ENCODE results near the gene AIF1.

Gene AIF1

DNA sequence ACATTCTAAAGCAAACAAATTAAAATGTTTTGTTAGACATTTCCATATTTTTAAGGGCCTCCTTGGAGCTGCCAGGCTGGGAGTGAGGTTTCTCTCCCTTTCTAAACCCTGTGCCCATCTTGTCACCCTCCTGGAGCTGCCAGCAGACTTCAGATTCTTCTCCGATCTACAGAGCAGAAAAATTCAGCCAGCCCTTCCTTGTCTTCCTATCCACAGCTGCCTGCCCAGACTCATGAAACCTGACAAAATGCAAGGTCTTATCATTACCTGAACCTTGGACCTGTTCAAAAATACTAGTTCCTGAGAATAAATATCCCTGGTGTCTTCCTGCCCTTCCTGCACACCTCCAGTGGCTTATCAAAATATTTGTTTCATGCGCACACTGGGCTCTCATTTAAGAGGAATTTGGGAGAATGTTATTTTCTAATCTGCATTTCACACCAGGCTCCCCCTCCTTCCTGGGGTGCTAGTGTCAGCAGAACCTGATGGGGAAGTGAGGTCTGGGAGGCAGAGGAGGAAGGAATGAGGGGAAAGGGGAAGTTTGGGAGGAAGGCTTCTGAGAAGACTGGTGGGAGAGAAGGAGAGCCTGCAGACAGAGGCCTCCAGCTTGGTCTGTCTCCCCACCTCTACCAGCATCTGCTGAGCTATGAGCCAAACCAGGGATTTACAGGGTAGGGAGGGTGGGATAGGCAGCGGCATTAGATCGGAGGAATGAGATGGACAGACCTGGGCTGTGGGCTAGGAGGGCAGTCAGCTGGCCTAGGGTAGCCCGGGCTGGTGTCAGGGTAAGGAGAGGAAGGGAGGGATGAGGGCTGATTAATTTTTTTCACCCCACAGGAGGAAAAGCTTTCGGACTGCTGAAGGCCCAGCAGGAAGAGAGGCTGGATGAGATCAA lies at the start of gene AIF1:
Gene AIF1 (plus strand): TSS at position 551 of the 895 bp plus-strand sequence. CDS start 96 bp downstream, at position 647.
- no peak for DNase-seq (ENCODE audit: low spot score)

DNA sequence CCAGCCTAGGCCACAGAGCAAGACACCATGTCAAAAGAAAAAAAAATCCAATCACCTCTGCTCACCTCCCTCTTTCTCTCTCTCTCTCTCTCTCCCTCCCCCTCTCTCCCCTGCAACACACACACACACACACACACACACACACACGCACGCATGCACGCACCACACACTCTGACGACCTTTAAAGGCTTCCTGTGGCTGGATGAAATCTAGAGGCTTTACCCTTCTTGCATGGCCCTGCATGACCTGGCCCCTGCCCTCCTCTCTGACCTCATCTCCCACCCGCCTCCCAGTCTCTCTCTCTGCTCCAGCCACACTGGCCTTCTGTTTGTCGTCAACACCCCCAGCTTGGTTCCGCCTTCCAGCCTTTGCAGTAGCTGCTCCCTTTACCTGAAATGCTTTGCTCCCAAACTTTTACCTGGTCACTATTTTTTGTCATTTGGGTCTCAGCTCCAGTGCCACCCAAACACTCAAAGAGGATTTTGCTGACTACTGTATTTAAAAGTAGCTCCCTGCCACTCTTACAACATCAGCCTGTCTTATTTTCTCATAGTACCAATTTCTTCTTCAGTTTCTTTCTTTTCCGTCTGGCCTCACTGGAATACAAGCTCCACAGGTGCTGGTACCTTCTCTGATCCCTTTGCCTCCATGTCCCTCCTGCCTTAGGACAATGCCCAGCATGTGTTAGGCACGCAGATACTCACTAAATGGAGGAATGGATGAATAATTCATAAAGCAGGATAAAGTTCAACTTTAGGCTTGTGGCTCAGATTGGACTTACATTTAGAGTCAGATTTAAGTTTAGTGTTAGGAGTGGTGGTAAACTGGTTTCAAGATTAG lies 47.3 kb upstream of the AIF1 start:
- no peak for DNase-seq (ENCODE audit: low spot score)

DNA sequence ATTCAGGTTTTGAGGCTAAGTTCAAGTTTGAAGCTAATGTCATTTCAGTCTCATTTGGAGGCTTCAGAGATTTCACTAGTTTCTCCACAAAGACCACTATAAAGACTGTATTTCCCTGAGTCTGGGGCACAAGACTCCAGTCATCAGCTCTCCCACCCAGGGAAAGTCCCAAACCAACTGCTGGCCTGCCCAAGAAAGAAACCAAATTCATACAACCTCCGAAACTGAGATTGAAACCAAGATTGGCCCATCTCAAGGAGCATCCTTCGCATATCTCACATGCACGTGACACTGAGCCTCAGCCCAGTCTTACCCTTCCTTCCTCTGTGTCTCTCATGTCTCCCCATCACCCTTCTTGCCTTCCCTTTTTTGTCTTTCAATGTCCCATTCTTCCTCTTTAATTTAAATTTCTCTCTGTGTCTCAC lies 46.5 kb upstream of the AIF1 start:
- DNase-seq (ENCODE audit: low spot score) = no peak

DNA sequence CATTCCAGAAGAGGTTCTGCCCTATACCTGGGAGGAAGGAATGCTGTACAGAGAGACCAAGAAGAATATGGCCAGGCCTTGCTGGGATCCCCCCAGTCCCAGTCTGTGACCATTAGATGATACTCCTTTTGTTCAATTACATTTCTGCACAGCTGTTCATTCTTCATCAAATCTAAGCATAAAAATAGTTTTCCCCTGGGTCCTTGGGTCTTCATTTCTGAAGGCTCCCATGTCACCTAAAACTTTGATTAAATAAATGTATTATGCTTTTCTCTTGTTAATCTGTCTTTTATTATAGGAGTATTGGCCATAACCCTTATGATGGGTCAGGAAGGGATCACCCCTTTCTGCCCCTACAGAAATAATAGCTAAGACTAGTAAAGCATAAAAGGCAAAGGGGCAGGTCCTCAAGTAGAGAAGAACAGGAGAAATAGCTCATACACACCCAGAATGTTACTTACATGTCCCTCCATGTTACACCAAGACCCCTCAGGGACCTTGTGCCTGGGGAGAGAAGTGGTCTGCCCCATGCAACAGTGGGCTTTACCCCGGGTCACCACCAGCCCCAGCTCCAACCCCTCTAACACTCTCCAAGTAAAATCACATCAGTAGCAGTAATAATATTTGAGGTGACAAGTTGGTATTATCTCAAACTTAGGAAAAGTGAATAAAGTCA lies 45.0 kb upstream of the AIF1 start:
- DNase-seq (ENCODE audit: low spot score) = no peak

DNA sequence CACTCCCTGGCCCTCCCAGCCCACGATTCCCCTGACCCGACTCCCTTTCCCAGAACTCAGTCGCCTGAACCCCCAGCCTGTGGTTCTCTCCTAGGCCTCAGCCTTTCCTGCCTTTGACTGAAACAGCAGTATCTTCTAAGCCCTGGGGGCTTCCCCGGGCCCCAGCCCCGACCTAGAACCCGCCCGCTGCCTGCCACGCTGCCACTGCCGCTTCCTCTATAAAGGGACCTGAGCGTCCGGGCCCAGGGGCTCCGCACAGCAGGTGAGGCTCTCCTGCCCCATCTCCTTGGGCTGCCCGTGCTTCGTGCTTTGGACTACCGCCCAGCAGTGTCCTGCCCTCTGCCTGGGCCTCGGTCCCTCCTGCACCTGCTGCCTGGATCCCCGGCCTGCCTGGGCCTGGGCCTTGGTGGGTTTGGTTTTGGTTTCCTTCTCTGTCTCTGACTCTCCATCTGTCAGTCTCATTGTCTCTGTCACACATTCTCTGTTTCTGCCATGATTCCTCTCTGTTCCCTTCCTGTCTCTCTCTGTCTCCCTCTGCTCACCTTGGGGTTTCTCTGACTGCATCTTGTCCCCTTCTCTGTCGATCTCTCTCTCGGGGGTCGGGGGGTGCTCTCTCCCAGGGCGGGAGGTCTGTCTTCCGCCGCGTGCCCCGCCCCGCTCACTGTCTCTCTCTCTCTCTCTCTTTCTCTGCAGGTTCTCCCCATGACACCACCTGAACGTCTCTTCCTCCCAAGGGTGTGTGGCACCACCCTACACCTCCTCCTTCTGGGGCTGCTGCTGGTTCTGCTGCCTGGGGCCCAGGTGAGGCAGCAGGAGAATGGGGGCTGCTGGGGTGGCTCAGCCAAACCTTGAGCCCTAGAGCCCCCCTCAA lies 42.8 kb upstream of the AIF1 start, which contains the start of gene LTA:
Gene LTA (plus strand): TSS at position 249 of the 871 bp plus-strand sequence. CDS start 454 bp downstream, at position 703.
- no peak for DNase-seq (ENCODE audit: low spot score)

DNA sequence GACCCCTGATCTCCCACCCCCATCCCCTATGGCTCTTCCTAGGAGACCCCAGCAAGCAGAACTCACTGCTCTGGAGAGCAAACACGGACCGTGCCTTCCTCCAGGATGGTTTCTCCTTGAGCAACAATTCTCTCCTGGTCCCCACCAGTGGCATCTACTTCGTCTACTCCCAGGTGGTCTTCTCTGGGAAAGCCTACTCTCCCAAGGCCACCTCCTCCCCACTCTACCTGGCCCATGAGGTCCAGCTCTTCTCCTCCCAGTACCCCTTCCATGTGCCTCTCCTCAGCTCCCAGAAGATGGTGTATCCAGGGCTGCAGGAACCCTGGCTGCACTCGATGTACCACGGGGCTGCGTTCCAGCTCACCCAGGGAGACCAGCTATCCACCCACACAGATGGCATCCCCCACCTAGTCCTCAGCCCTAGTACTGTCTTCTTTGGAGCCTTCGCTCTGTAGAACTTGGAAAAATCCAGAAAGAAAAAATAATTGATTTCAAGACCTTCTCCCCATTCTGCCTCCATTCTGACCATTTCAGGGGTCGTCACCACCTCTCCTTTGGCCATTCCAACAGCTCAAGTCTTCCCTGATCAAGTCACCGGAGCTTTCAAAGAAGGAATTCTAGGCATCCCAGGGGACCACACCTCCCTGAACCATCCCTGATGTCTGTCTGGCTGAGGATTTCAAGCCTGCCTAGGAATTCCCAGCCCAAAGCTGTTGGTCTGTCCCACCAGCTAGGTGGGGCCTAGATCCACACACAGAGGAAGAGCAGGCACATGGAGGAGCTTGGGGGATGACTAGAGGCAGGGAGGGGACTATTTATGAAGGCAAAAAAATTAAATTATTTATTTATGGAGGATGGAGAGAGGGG lies 41.6 kb upstream of the AIF1 start:
- no peak for DNase-seq (ENCODE audit: low spot score)

DNA sequence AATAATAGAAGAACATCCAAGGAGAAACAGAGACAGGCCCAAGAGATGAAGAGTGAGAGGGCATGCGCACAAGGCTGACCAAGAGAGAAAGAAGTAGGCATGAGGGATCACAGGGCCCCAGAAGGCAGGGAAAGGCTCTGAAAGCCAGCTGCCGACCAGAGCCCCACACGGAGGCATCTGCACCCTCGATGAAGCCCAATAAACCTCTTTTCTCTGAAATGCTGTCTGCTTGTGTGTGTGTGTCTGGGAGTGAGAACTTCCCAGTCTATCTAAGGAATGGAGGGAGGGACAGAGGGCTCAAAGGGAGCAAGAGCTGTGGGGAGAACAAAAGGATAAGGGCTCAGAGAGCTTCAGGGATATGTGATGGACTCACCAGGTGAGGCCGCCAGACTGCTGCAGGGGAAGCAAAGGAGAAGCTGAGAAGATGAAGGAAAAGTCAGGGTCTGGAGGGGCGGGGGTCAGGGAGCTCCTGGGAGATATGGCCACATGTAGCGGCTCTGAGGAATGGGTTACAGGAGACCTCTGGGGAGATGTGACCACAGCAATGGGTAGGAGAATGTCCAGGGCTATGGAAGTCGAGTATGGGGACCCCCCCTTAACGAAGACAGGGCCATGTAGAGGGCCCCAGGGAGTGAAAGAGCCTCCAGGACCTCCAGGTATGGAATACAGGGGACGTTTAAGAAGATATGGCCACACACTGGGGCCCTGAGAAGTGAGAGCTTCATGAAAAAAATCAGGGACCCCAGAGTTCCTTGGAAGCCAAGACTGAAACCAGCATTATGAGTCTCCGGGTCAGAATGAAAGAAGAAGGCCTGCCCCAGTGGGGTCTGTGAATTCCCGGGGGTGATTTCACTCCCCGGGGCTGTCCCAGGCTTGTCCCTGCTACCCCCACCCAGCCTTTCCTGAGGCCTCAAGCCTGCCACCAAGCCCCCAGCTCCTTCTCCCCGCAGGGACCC lies 40.6 kb upstream of the AIF1 start:
- DNase-seq (ENCODE audit: low spot score) = no peak

DNA sequence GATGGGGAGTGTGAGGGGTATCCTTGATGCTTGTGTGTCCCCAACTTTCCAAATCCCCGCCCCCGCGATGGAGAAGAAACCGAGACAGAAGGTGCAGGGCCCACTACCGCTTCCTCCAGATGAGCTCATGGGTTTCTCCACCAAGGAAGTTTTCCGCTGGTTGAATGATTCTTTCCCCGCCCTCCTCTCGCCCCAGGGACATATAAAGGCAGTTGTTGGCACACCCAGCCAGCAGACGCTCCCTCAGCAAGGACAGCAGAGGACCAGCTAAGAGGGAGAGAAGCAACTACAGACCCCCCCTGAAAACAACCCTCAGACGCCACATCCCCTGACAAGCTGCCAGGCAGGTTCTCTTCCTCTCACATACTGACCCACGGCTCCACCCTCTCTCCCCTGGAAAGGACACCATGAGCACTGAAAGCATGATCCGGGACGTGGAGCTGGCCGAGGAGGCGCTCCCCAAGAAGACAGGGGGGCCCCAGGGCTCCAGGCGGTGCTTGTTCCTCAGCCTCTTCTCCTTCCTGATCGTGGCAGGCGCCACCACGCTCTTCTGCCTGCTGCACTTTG lies 39.6 kb upstream of the AIF1 start, which contains the start of gene TNF:
Gene TNF (plus strand): TSS at position 231 of the 567 bp plus-strand sequence. CDS start 177 bp downstream, at position 408.
- no peak for DNase-seq (ENCODE audit: low spot score)

DNA sequence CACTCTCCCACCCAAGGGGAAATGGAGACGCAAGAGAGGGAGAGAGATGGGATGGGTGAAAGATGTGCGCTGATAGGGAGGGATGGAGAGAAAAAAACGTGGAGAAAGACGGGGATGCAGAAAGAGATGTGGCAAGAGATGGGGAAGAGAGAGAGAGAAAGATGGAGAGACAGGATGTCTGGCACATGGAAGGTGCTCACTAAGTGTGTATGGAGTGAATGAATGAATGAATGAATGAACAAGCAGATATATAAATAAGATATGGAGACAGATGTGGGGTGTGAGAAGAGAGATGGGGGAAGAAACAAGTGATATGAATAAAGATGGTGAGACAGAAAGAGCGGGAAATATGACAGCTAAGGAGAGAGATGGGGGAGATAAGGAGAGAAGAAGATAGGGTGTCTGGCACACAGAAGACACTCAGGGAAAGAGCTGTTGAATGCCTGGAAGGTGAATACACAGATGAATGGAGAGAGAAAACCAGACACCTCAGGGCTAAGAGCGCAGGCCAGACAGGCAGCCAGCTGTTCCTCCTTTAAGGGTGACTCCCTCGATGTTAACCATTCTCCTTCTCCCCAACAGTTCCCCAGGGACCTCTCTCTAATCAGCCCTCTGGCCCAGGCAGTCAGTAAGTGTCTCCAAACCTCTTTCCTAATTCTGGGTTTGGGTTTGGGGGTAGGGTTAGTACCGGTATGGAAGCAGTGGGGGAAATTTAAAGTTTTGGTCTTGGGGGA lies 38.9 kb upstream of the AIF1 start:
- no peak for DNase-seq (ENCODE audit: low spot score)

DNA sequence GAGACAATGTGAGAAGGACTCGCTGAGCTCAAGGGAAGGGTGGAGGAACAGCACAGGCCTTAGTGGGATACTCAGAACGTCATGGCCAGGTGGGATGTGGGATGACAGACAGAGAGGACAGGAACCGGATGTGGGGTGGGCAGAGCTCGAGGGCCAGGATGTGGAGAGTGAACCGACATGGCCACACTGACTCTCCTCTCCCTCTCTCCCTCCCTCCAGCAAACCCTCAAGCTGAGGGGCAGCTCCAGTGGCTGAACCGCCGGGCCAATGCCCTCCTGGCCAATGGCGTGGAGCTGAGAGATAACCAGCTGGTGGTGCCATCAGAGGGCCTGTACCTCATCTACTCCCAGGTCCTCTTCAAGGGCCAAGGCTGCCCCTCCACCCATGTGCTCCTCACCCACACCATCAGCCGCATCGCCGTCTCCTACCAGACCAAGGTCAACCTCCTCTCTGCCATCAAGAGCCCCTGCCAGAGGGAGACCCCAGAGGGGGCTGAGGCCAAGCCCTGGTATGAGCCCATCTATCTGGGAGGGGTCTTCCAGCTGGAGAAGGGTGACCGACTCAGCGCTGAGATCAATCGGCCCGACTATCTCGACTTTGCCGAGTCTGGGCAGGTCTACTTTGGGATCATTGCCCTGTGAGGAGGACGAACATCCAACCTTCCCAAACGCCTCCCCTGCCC lies 38.0 kb upstream of the AIF1 start:
- no peak for DNase-seq (ENCODE audit: low spot score)

DNA sequence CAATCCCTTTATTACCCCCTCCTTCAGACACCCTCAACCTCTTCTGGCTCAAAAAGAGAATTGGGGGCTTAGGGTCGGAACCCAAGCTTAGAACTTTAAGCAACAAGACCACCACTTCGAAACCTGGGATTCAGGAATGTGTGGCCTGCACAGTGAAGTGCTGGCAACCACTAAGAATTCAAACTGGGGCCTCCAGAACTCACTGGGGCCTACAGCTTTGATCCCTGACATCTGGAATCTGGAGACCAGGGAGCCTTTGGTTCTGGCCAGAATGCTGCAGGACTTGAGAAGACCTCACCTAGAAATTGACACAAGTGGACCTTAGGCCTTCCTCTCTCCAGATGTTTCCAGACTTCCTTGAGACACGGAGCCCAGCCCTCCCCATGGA lies 37.5 kb upstream of the AIF1 start:
- DNase-seq (ENCODE audit: low spot score) = no peak

DNA sequence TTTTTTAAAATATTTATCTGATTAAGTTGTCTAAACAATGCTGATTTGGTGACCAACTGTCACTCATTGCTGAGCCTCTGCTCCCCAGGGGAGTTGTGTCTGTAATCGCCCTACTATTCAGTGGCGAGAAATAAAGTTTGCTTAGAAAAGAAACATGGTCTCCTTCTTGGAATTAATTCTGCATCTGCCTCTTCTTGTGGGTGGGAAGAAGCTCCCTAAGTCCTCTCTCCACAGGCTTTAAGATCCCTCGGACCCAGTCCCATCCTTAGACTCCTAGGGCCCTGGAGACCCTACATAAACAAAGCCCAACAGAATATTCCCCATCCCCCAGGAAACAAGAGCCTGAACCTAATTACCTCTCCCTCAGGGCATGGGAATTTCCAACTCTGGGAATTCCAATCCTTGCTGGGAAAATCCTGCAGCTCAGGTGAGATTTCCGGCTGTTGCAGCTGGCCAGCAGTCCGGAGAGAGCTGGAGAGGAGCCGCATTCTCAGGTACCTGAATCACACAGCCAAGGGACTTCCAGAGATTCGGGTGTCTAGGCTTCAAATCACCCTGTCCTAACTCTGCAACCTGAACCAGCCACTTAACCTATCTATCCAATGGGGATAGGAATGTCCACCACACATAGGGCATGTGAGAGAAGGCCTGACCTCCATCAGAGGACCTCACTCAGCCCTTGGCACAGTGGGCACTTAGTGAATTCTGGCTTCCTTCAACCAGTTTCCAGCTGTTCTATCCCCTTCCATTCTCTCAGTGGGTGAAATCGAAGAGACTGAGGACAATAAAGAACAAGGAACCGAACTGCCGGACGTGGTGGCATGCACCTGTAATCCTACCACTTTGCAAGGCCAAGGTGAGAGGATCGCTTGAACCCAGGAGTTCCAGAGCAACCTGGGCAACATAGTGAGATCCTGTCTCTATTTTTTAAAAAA lies 36.6 kb upstream of the AIF1 start:
- no peak for DNase-seq (ENCODE audit: low spot score)

DNA sequence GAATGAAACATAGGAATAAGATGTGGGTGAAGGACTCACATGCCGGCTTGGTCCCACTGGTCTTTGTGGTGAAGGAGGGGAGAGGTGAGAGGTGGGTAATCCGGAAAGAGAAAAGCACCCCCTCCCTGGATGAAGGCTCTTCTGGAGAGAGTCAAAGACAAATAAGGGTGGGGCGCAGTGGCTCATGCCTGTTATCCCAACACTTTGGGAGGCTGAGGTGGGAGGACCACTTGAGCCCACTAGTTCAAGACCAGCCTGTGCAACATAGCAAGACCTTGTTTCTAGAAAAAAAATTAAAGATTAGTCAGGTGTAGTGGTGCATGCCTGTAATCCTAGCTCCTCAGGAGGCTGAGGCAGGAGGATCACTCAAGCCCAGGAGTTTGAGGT lies 35.9 kb upstream of the AIF1 start:
- no peak for DNase-seq (ENCODE audit: low spot score)

DNA sequence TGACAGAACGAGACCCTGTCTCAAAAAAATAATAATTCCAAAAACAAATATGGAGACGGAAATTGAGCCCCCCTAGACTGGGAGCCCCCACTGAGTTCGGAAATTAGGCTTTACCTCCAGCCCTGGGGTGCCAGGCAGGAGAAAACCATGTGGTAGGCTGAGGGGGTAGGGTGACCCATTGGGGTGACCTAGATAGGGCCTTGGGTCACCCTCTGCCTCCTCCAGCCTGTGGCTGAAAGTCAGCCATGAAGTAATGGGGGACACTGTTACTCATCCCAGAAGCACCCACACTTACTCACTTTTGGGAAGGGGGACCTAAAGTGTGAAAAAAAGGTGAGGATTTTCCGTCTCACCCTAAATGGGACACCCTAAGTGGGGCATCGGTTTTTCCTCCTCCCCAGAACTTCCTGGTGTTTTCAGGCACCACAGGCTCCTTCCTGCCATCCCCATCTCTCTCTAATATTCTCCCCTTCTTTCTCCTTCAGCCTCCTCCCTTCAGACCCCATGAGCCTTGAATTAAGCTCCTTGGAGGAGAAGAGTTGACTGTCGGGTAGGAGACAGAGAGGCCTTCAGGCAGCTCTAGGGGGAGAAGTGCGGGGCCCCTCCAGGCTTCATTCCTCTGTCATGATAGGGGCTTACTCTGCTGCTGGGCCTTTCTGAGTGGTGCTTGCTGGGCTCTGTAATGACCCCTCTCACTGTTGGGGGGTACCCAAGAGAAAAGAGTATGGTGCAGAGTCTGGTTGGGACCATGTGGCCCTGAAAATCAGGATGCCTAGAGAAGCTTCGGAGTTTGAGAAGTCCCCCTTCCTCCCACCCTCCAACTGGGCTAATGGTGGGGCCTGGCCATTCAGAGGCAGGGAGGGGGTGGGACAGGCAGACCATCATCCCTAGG lies 35.2 kb upstream of the AIF1 start:
- no peak for DNase-seq (ENCODE audit: low spot score)

DNA sequence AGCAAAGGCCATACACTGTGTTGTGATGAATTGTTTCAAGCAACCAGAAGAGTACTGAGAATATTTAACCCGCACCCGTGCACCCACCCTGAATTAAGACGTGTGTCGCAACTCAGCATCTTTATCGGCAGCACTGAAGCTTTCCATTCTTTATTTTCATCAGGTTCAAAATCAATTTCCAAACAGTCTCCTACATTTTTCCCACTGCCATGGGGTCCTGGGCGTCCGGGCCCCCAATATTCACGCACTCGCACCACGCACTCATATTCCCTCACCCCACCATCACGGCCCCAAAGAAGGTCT lies 34.6 kb upstream of the AIF1 start:
- DNase-seq (ENCODE audit: low spot score) = no peak

Data from HuH-7 (cell line).